Type B pancreatic cell (in vitro differentiated cells): Measurements from ENCODE around the gene VSTM4. TPM values are rescaled to one million over a fixed set of nuclear protein-coding genes. Genes with fewer than 3 reads are reported as not detected.

Experiments used
- DNase-seq: peaks from one replicate; pipeline ENCODE4 v3.0.0; 2021; ENCODE audit warnings: mixed read lengths; ENCODE audit not compliant: unreplicated experiment; ENCODE audit errors: extremely low spot score
- H3K27ac Mint-ChIP-seq: 2 replicates; pipeline ENCODE4 v1.8.0; 2021; ENCODE audit warnings: mild to moderate bottlenecking, mixed read lengths
- H3K27me3 Mint-ChIP-seq: 2 replicates; pipeline ENCODE4 v1.8.0; 2021; ENCODE audit warnings: mixed read lengths
- H3K36me3 Mint-ChIP-seq: 2 replicates; pipeline ENCODE4 v1.8.0; 2021; ENCODE audit warnings: mixed read lengths
- H3K4me1 Mint-ChIP-seq: one replicate; pipeline ENCODE4 v1.8.0; 2021; ENCODE audit warnings: mixed read lengths; ENCODE audit not compliant: unreplicated experiment
- H3K4me3 Mint-ChIP-seq: 2 replicates; pipeline ENCODE4 v1.8.0; 2021; ENCODE audit warnings: mild to moderate bottlenecking, mixed read lengths
- H3K9me3 Mint-ChIP-seq: 2 replicates; pipeline ENCODE4 v1.8.0; 2021; ENCODE audit warnings: mixed read lengths
- CTCF ChIP-seq: fragments of 200-600 bp; sonication (generic); conservative IDR thresholded peaks from 2 replicates; pipeline ENCODE4 v1.5.0; 2021; ENCODE audit warnings: antibody characterized with exemption, mild to moderate bottlenecking
- total RNA-seq: library from RNA; stranded (reverse); gene quantifications from 2 replicates; pipeline ENCODE4 v1.2.1, GENCODE V29; 2021; ENCODE audit warnings: low replicate concordance

The VSTM4 gene
- total RNA-seq, 1 donor from 2014 or later: 2.6 TPM

- H3K4me3 Mint-ChIP-seq: no peak overlapping the region
- H3K27ac Mint-ChIP-seq: no peak overlapping the region
- peaks cover 3% of the 10 kb centered on the region for H3K9me3 Mint-ChIP-seq
- H3K36me3 Mint-ChIP-seq: no peaks in the 10 kb centered on the region
- peaks cover 28% of the 10 kb centered on the region for H3K27me3 Mint-ChIP-seq
- TF ChIP-seq CTCF: no peak
- no peaks in the 10 kb centered on the region for H3K4me1 Mint-ChIP-seq
- no peak for DNase-seq
Measured at GRCh38 chr10:49141541-49142332, 26.4 kb upstream of the VSTM4 start.

- no peaks in the 10 kb centered on the region for H3K36me3 Mint-ChIP-seq
- peaks cover 25% of the 10 kb centered on the region for H3K27me3 Mint-ChIP-seq
- no peak overlapping the region for H3K27ac Mint-ChIP-seq
- no peaks in the 10 kb centered on the region for H3K4me1 Mint-ChIP-seq
- TF ChIP-seq CTCF: no peak
- peaks cover 4% of the 10 kb centered on the region for H3K9me3 Mint-ChIP-seq
- no peak for DNase-seq
- H3K4me3 Mint-ChIP-seq: no peak overlapping the region
Measured at GRCh38 chr10:49140304-49141177, 25.2 kb upstream of the VSTM4 start.

- H3K4me3 Mint-ChIP-seq: no peak overlapping the region
- no peak overlapping the region for H3K27ac Mint-ChIP-seq
- no peaks in the 10 kb centered on the region for H3K4me1 Mint-ChIP-seq
- peaks cover 25% of the 10 kb centered on the region for H3K27me3 Mint-ChIP-seq
- H3K36me3 Mint-ChIP-seq: no peaks in the 10 kb centered on the region
- no peak for DNase-seq
- no peak for TF ChIP-seq CTCF
- H3K9me3 Mint-ChIP-seq: peaks cover 4% of the 10 kb centered on the region
Measured at GRCh38 chr10:49139846-49140195, 24.5 kb upstream of the VSTM4 start.

GRCh38 chr10:49139028-49139845 lies 23.9 kb upstream of the VSTM4 start:
- Mint-ChIP-seq H3K27ac (no peak overlapping the region), H3K4me1 (no peaks in the 10 kb centered on the region), H3K27me3 (peaks cover 22% of the 10 kb centered on the region), H3K9me3 (peaks cover 4% of the 10 kb centered on the region), H3K4me3 (no peak overlapping the region), H3K36me3 (no peaks in the 10 kb centered on the region)
- DNase-seq: no peak
- TF ChIP-seq CTCF: no peak

GRCh38 chr10:49138361-49138891 lies 23.1 kb upstream of the VSTM4 start:
- no peak for DNase-seq
- H3K27me3 Mint-ChIP-seq: peaks cover 19% of the 10 kb centered on the region
- H3K9me3 Mint-ChIP-seq: peaks cover 4% of the 10 kb centered on the region
- no peak overlapping the region for H3K4me3 Mint-ChIP-seq
- H3K36me3 Mint-ChIP-seq: no peaks in the 10 kb centered on the region
- TF ChIP-seq CTCF: no peak
- H3K27ac Mint-ChIP-seq: no peak overlapping the region
- no peaks in the 10 kb centered on the region for H3K4me1 Mint-ChIP-seq
